NCI-H1417 treated with DMSO at 0.1 percent for 48 hours (cell line): ENCODE measurements around the gene CD209.
A peak's percentile ranks its signal among the peaks of the same experiment; 100 is the strongest.
"Not testable (repeated sequence)": the region's sequence is repeated elsewhere in the genome, so short reads cannot be mapped to it uniquely, and the experiment has no call there.

Experiments used
- DNase-seq: peaks from one replicate; lab custom pipeline; 2025; lab: John Stamatoyannopoulos, UW

CD209 gene

GRCh38 chr19:7746903-7747884 is at the start of gene CD209:
Gene CD209 (minus strand): TSS chr19:7747534. CDS start chr19:7747511, 23 bp downstream.
- no peak for DNase-seq

- DNase-seq: peak; percentile 12
Measured at GRCh38 chr19:7795555-7796161, 48.3 kb upstream of the CD209 start.

GRCh38 chr19:7793493-7793892 is 46.2 kb upstream of the CD209 start:
- DNase-seq: no peak

- not testable (repeated sequence) for DNase-seq
Measured at GRCh38 chr19:7792701-7793100, 45.4 kb upstream of the CD209 start.

- no peak for DNase-seq
Measured at GRCh38 chr19:7792281-7792680, 44.9 kb upstream of the CD209 start.

GRCh38 chr19:7790416-7790815 is 43.1 kb upstream of the CD209 start:
- DNase-seq: no peak

GRCh38 chr19:7789447-7789846 is 42.1 kb upstream of the CD209 start:
- no peak for DNase-seq

- no peak for DNase-seq
Measured at GRCh38 chr19:7788933-7789323, 41.6 kb upstream of the CD209 start.

- DNase-seq: no peak
Measured at GRCh38 chr19:7788178-7788932, 41.0 kb upstream of the CD209 start.

- DNase-seq: no peak
Measured at GRCh38 chr19:7787602-7788177, 40.4 kb upstream of the CD209 start.

- no peak for DNase-seq
Measured at GRCh38 chr19:7787141-7787540, 39.8 kb upstream of the CD209 start.

- no peak for DNase-seq
Measured at GRCh38 chr19:7784856-7785255, 37.5 kb upstream of the CD209 start.

- DNase-seq: no peak
Measured at GRCh38 chr19:7783991-7784423, 36.7 kb upstream of the CD209 start.

- no peak for DNase-seq
Measured at GRCh38 chr19:7781157-7781556, 33.8 kb upstream of the CD209 start.

- no peak for DNase-seq
Measured at GRCh38 chr19:7779631-7780486, 32.5 kb upstream of the CD209 start.

- no peak for DNase-seq
Measured at GRCh38 chr19:7778081-7778480, 30.7 kb upstream of the CD209 start.

- no peak for DNase-seq
Measured at GRCh38 chr19:7775761-7776160, 28.4 kb upstream of the CD209 start.

GRCh38 chr19:7773841-7774240 is 26.5 kb upstream of the CD209 start:
- no peak for DNase-seq

GRCh38 chr19:7772752-7773291 is 25.5 kb upstream of the CD209 start:
- no peak for DNase-seq

GRCh38 chr19:7771072-7771471 is 23.7 kb upstream of the CD209 start:
- DNase-seq: no peak

- DNase-seq: no peak
Measured at GRCh38 chr19:7769171-7769570, 21.8 kb upstream of the CD209 start.
